Adrenal gland (tissue), 5 donors: ENCODE data around the gene ASCC1.

Experiments
- CTCF ChIP-seq, 6 experiments: fragments of 450-650 bp in 4 of 6; fragments of 200-600 bp in 2 of 6; sonication (generic) in 1 of 6; IDR thresholded peaks; 1 replicate in 5 of 6; 2 replicates in 1 of 6; pipeline versions ENCODE4 v1.5.1 to v1.8.0; 2016 to 2021; ENCODE audit warnings: antibody characterized with exemption in 6 of 6, mild to moderate bottlenecking in 2 of 6, moderate library complexity in 1 of 6
- POLR2A ChIP-seq, 2 donors: fragments of 450-650 bp; IDR thresholded peaks; one replicate each; pipeline ENCODE4 v1.6.1; 2017; ENCODE audit warnings: antibody characterized with exemption in 2 of 2, mild to moderate bottlenecking in 2 of 2, moderate library complexity in 1 of 2
- donor health status: DM: no; HTN: no; CAD: no.

GRCh38 chr10:72056932-72057751 is 158.9 kb downstream of the ASCC1 start:
- TF ChIP-seq CTCF (IDR thresholded peaks at IDR 0.05): no peak
- TF ChIP-seq POLR2A (IDR thresholded peaks at IDR 0.05): no peak
